ENCODE measurements around the gene ALS2. TPM values are rescaled to one million over a fixed set of nuclear protein-coding genes. Genes with fewer than 3 reads are reported as not detected.
A peak's percentile ranks its signal among the peaks of the same experiment; 100 is the strongest.

The ALS2 gene
- total and polyA plus RNA-seq, 2 donors from 2014 or later = 7.1 to 24.4 TPM

DNA sequence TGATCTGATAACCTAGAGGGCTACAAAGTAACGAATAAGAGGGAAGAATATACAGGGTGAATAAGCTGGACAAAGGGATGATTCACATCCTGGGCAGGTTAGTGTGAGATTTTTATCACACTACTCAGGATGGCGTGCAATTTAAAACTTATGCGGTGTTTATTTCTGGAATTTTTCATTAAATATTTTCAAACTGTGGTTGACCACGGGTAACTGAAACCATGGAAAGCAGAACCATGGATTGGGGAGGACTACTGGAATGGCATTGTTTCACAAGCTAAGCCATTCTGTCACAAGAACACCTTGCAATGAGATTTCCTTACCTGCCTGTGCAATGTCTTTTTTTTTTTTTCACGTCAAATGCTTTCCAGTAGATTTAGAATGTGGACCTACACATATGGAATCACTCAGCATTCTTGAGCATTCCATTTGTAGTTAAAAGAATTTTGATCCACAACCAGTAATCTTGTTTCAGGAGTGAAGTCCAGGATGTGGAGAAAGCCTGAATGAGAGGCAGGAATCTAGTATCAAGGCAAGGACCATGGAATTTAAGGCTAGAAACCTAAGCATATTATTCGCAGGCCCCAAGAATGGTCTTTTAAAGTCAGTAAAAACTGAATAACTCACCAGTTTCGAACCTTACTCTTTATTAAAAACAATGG lies 17.6 kb upstream of the ALS2 start:
- Histone ChIP-seq H3K4me3 (ENCODE audit: low read length in 3 of 3) (no peak overlapping the region), H3K27me3 (ENCODE audit: control insufficient read depth, insufficient read depth, low read length) (no peaks in the 10 kb centered on the region), H3K9ac (ENCODE audit: low read length in 3 of 3) (no peak overlapping the region), H3K9me3 (ENCODE audit: control insufficient read depth in 2 of 3, insufficient read depth in 1 of 3, low read length in 3 of 3) (no peaks in the 10 kb centered on the region), H3K36me3 (ENCODE audit: control insufficient read depth in 2 of 3, insufficient read depth in 3 of 3, low read length in 3 of 3) (no peaks in the 10 kb centered on the region), H3K4me1 (ENCODE audit: control insufficient read depth in 2 of 3, insufficient read depth in 2 of 3, low read depth in 1 of 3, low read length in 3 of 3) (no peaks in the 10 kb centered on the region), H3K27ac (ENCODE audit: low read depth in 2 of 2, low read length in 2 of 2) (no peak overlapping the region)
- TF ChIP-seq, protein P1, sequence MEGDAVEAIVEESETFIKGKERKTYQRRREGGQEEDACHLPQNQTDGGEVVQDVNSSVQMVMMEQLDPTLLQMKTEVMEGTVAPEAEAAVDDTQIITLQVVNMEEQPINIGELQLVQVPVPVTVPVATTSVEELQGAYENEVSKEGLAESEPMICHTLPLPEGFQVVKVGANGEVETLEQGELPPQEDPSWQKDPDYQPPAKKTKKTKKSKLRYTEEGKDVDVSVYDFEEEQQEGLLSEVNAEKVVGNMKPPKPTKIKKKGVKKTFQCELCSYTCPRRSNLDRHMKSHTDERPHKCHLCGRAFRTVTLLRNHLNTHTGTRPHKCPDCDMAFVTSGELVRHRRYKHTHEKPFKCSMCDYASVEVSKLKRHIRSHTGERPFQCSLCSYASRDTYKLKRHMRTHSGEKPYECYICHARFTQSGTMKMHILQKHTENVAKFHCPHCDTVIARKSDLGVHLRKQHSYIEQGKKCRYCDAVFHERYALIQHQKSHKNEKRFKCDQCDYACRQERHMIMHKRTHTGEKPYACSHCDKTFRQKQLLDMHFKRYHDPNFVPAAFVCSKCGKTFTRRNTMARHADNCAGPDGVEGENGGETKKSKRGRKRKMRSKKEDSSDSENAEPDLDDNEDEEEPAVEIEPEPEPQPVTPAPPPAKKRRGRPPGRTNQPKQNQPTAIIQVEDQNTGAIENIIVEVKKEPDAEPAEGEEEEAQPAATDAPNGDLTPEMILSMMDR (IDR thresholded peaks at IDR 0.05; ENCODE audit: borderline replicate concordance, extremely low read depth, insufficient read depth) = no peak
- DNase-seq (peak in 1 of 5 donors; percentile 40), FAIRE-seq (no peak)
- intact Hi-C loops (cut with DNase I) = loop anchor here (5.0 kb wide), 1 partner anchor 379 kb away; no protein-coding TSS in a partner anchor

DNA sequence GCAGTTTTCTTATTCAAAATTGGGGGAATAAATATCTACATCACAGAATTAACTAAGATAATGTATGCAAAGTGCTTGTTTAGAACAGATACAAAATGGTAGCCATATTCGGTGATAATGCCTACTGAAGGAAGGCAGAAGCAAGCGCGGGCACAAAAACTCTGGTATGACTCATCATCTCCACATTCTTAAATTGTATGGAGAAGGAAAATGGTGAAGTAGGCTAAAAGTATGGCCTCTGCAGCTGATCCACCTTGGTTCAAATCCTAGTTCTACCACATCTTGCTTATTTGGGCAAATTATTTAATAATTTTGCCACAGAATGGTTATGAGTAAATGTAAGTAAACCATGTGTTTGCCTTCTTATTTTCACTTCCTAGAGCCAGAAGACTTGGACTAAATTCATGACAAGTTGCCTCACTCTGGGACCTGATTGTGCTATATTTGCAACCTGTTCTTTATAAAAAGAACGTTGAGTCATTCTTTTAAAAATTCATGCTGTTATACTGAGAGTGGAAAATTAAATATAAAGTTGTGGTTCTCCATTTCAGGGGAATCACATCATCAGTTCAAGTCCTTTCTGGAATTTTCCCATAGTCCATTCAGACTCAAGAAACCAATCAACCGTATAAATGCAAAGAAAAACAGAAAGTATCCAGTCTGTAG lies 16.6 kb upstream of the ALS2 start:
- no peak overlapping the region for H3K9ac ChIP-seq (ENCODE audit: low read length in 3 of 3)
- intact Hi-C loops (cut with DNase I) = loop anchor here (5.0 kb wide), 1 partner anchor 380 kb away; no protein-coding TSS in a partner anchor
- H3K4me1 ChIP-seq (ENCODE audit: control insufficient read depth in 2 of 3, insufficient read depth in 2 of 3, low read depth in 1 of 3, low read length in 3 of 3) = no peaks in the 10 kb centered on the region
- FAIRE-seq = no peak
- no peaks in the 10 kb centered on the region for H3K9me3 ChIP-seq (ENCODE audit: control insufficient read depth in 2 of 3, insufficient read depth in 1 of 3, low read length in 3 of 3)
- no peaks in the 10 kb centered on the region for H3K36me3 ChIP-seq (ENCODE audit: control insufficient read depth in 2 of 3, insufficient read depth in 3 of 3, low read length in 3 of 3)
- no peaks in the 10 kb centered on the region for H3K27me3 ChIP-seq (ENCODE audit: control insufficient read depth, insufficient read depth, low read length)
- H3K4me3 ChIP-seq (ENCODE audit: low read length in 3 of 3) = no peak overlapping the region
- no peak overlapping the region for H3K27ac ChIP-seq (ENCODE audit: low read depth in 2 of 2, low read length in 2 of 2)
- TF ChIP-seq, protein P1 (IDR thresholded peaks at IDR 0.05; ENCODE audit: borderline replicate concordance, extremely low read depth, insufficient read depth) = no peak
- DNase-seq = no peak

DNA sequence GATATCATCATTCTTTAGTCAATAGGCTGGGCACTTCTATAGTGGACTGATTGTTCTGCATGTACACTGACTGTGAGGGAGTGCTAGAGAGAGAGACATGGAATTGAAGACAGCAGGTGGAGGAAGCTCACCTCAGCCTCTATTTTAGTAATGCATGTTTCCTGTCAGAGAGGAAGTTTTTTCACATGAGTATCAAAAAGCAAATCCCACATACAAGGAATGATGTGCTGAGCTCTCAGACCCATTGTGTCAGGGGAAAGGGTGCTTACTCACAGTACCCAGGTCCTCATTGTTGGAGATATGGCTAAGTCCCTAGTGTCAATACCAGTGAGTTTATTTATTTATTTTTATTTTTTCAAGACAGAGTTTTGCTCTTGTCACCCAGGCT lies 15.7 kb upstream of the ALS2 start:
- H3K9ac ChIP-seq (ENCODE audit: low read length in 3 of 3) = no peak overlapping the region
- no peak overlapping the region for H3K27ac ChIP-seq (ENCODE audit: low read depth in 2 of 2, low read length in 2 of 2)
- no peaks in the 10 kb centered on the region for H3K36me3 ChIP-seq (ENCODE audit: control insufficient read depth in 2 of 3, insufficient read depth in 3 of 3, low read length in 3 of 3)
- FAIRE-seq (no peak), DNase-seq (no peak)
- H3K9me3 ChIP-seq (ENCODE audit: control insufficient read depth in 2 of 3, insufficient read depth in 1 of 3, low read length in 3 of 3) = no peaks in the 10 kb centered on the region
- H3K27me3 ChIP-seq (ENCODE audit: control insufficient read depth, insufficient read depth, low read length) = no peaks in the 10 kb centered on the region
- intact Hi-C loops (cut with DNase I) = loop anchor here (5.0 kb wide), 1 partner anchor 381 kb away; no protein-coding TSS in a partner anchor
- H3K4me3 ChIP-seq (ENCODE audit: low read length in 3 of 3) = no peak overlapping the region
- TF ChIP-seq, protein P1 (IDR thresholded peaks at IDR 0.05; ENCODE audit: borderline replicate concordance, extremely low read depth, insufficient read depth) = no peak
- H3K4me1 ChIP-seq (ENCODE audit: control insufficient read depth in 2 of 3, insufficient read depth in 2 of 3, low read depth in 1 of 3, low read length in 3 of 3) = no peaks in the 10 kb centered on the region

Measured in kidney (tissue), 14 donors.